PFSK-1 (cell line): ENCODE data around the gene VTA1.

Experiments used
- FOXP2 ChIP-seq: optimal IDR thresholded peaks from 2 replicates; pipeline ENCODE3; 2011; ENCODE audit warnings: borderline replicate concordance, control low read depth, inconsistent platforms; ENCODE audit not compliant: insufficient read depth; ENCODE audit errors: extremely low read length, extremely low read depth
- POLR2AphosphoS5 ChIP-seq: IDR thresholded peaks from 2 replicates; pipeline ENCODE4 v1.6.1; 2012; ENCODE audit warnings: low read depth, mild to moderate bottlenecking, control low read depth, low read length, moderate library complexity
- REST ChIP-seq, 2 experiments: IDR thresholded peaks; 2 replicates each; pipeline versions ENCODE4 v1.6.1 to v1.8.0; 2011 to 2012; ENCODE audit warnings: low read depth in 2 of 2, low read length in 2 of 2, control low read depth in 1 of 2, inconsistent platforms in 1 of 2, mild to moderate bottlenecking in 1 of 2, moderate library complexity in 1 of 2; ENCODE audit not compliant: insufficient read depth in 1 of 2
- SIN3A ChIP-seq: IDR thresholded peaks from 2 replicates; pipeline ENCODE4 v1.6.1; 2012; ENCODE audit warnings: mild to moderate bottlenecking, low read length, moderate library complexity, borderline replicate concordance; ENCODE audit not compliant: insufficient read depth
- TAF1 ChIP-seq: IDR thresholded peaks from 2 replicates; pipeline ENCODE4 v1.6.1; 2012; ENCODE audit warnings: low read length, control low read depth, borderline replicate concordance; ENCODE audit not compliant: insufficient read depth

The VTA1 gene

GRCh38 chr6:142118925-142119324, 28.1 kb upstream of the VTA1 start:
- no peak for TF ChIP-seq TAF1

- TF ChIP-seq TAF1 (no peak), REST (IDR thresholded peaks at IDR 0.05; ENCODE audit: insufficient read depth in 1 of 2, low read depth in 2 of 2, low read length in 2 of 2) (no peak), SIN3A (no peak), FOXP2 (no peak), POLR2AphosphoS5 (no peak)
Measured at GRCh38 chr6:142121342-142121741, 25.7 kb upstream of the VTA1 start.

- TF ChIP-seq POLR2AphosphoS5 (no peak), SIN3A (no peak), FOXP2 (no peak), TAF1 (no peak), REST (IDR thresholded peaks at IDR 0.05; ENCODE audit: insufficient read depth in 1 of 2, low read depth in 2 of 2, low read length in 2 of 2) (no peak)
Measured at GRCh38 chr6:142130814-142131213, 16.2 kb upstream of the VTA1 start.

- no peak for TF ChIP-seq TAF1
- TF ChIP-seq POLR2AphosphoS5: no peak
- no peak for TF ChIP-seq REST (IDR thresholded peaks at IDR 0.05; ENCODE audit: insufficient read depth in 1 of 2, low read depth in 2 of 2, low read length in 2 of 2)
- no peak for TF ChIP-seq FOXP2
- no peak for TF ChIP-seq SIN3A
Measured at GRCh38 chr6:142132625-142133024, 14.4 kb upstream of the VTA1 start, which contains the start of gene GJE1. TSS of gene GJE1 (plus strand) at chr6:142132925. CDS start at chr6:142133159, 234 bp downstream.

GRCh38 chr6:142138876-142139275, 8.2 kb upstream of the VTA1 start:
- no peak for TF ChIP-seq FOXP2
- TF ChIP-seq REST (IDR thresholded peaks at IDR 0.05; ENCODE audit: insufficient read depth in 1 of 2, low read depth in 2 of 2, low read length in 2 of 2): no peak
- TF ChIP-seq TAF1: no peak
- no peak for TF ChIP-seq POLR2AphosphoS5

- TF ChIP-seq TAF1: no peak
- TF ChIP-seq REST (IDR thresholded peaks at IDR 0.05; ENCODE audit: insufficient read depth in 1 of 2, low read depth in 2 of 2, low read length in 2 of 2): no peak
- no peak for TF ChIP-seq POLR2AphosphoS5
- TF ChIP-seq FOXP2: no peak
- TF ChIP-seq SIN3A: no peak
Measured at GRCh38 chr6:142152746-142153145, 5.7 kb downstream of the VTA1 start.
